ENCODE data around the gene LNPEP. TPM values are rescaled to one million over a fixed set of nuclear protein-coding genes. Genes with fewer than 3 reads are reported as not detected.

The LNPEP gene
- total and polyA plus RNA-seq, 10 of the 15 experiments (the other 5 are each of a cell fraction or from before 2014, with no cell fraction given) = 5.6 to 54.9 (median 25.0) TPM

- RAD21 ChIA-PET (ENCODE audit: unreplicated experiment) = interaction anchor here (1.1 to 5.5 kb wide), 7 partner anchors 9 to 60 kb away, joined by 3 to 67 read pairs (median 26); partner anchors contain the start of gene ERAP2
- 97% methylated on average over 3 of the region's 3 CpGs for WGBS (ENCODE audit: insufficient coverage, insufficient replicate concordance, low lambda C conversion rate, missing lambda C conversion rate)
- CTCF ChIA-PET = interaction anchor here (1.3 to 6.3 kb wide), 4 partner anchors 10 to 60 kb away, joined by 3 to 35 read pairs (median 4); partner anchors contain the start of gene ERAP2
- no peak overlapping the region for H2AFZ ChIP-seq (ENCODE audit: control insufficient read depth, low read depth, low read length)
- SMC1A ChIA-PET (ENCODE audit: uncharacterized antibody, unreplicated experiment) = interaction anchor here (1.1 to 5.1 kb wide), 11 partner anchors 7 to 164 kb away, joined by 3 to 78 read pairs (median 22); partner anchors contain the start of gene ERAP2
- H3K79me2 ChIP-seq (ENCODE audit: control insufficient read depth, insufficient read depth, low read length) = peaks cover 50% of the 10 kb centered on the region
- TF ChIP-seq EED (IDR thresholded peaks at IDR 0.05; ENCODE audit: low read depth) = 0 out of 2 replicates have a peak, but pooled peaks have one; percentile 15
- TF ChIP-seq, protein P1, sequence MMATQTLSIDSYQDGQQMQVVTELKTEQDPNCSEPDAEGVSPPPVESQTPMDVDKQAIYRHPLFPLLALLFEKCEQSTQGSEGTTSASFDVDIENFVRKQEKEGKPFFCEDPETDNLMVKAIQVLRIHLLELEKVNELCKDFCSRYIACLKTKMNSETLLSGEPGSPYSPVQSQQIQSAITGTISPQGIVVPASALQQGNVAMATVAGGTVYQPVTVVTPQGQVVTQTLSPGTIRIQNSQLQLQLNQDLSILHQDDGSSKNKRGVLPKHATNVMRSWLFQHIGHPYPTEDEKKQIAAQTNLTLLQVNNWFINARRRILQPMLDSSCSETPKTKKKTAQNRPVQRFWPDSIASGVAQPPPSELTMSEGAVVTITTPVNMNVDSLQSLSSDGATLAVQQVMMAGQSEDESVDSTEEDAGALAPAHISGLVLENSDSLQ (IDR thresholded peaks at IDR 0.05) = peak; percentile 54; the same call in 1 of the 2 replicates
- TF ChIP-seq, protein P2, sequence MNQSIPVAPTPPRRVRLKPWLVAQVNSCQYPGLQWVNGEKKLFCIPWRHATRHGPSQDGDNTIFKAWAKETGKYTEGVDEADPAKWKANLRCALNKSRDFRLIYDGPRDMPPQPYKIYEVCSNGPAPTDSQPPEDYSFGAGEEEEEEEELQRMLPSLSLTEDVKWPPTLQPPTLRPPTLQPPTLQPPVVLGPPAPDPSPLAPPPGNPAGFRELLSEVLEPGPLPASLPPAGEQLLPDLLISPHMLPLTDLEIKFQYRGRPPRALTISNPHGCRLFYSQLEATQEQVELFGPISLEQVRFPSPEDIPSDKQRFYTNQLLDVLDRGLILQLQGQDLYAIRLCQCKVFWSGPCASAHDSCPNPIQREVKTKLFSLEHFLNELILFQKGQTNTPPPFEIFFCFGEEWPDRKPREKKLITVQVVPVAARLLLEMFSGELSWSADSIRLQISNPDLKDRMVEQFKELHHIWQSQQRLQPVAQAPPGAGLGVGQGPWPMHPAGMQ (IDR thresholded peaks at IDR 0.05; ENCODE audit: borderline replicate concordance) = no peak
- TF ChIP-seq, protein P3, sequence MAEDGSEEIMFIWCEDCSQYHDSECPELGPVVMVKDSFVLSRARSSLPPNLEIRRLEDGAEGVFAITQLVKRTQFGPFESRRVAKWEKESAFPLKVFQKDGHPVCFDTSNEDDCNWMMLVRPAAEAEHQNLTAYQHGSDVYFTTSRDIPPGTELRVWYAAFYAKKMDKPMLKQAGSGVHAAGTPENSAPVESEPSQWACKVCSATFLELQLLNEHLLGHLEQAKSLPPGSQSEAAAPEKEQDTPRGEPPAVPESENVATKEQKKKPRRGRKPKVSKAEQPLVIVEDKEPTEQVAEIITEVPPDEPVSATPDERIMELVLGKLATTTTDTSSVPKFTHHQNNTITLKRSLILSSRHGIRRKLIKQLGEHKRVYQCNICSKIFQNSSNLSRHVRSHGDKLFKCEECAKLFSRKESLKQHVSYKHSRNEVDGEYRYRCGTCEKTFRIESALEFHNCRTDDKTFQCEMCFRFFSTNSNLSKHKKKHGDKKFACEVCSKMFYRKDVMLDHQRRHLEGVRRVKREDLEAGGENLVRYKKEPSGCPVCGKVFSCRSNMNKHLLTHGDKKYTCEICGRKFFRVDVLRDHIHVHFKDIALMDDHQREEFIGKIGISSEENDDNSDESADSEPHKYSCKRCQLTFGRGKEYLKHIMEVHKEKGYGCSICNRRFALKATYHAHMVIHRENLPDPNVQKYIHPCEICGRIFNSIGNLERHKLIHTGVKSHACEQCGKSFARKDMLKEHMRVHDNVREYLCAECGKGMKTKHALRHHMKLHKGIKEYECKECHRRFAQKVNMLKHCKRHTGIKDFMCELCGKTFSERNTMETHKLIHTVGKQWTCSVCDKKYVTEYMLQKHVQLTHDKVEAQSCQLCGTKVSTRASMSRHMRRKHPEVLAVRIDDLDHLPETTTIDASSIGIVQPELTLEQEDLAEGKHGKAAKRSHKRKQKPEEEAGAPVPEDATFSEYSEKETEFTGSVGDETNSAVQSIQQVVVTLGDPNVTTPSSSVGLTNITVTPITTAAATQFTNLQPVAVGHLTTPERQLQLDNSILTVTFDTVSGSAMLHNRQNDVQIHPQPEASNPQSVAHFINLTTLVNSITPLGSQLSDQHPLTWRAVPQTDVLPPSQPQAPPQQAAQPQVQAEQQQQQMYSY (CRISPR knock-in tag; IDR thresholded peaks at IDR 0.05) = no peak
- POLR2A ChIA-PET = interaction anchor here (0.7 to 4.3 kb wide), 6 partner anchors 9 to 60 kb away, joined by 3 to 27 read pairs (median 5); no protein-coding TSS in a partner anchor
- H3K27me3 ChIP-seq (replicated peaks in 1 of 2; ENCODE audit: control insufficient read depth in 2 of 2, insufficient read depth in 2 of 2, low read length in 1 of 2) = no peaks in the 10 kb centered on the region
- no TSS peak for BruUV-seq (replicated peaks)
- H3K4me1 ChIP-seq (ENCODE audit: control insufficient read depth, insufficient read depth, low read length) = peaks cover 16% of the 10 kb centered on the region
- DNase-seq (ENCODE audit: low read depth, low spot score) (no peak), ATAC-seq (no peak), FAIRE-seq (no peak)
- H3K4me3 ChIP-seq = peak overlapping the region; percentile 73; the same call in 1 of the 2 replicates
- intact Hi-C loops (cut with micrococcal nuclease; ENCODE audit: unreplicated experiment) = no loop called here
- peak overlapping the region; percentile 97; the same call in 1 of the 2 replicates for H3K27ac ChIP-seq (ENCODE audit: control insufficient read depth, insufficient read depth)
- no peaks in the 10 kb centered on the region for H3K36me3 ChIP-seq (ENCODE audit: control insufficient read depth in 2 of 2, insufficient read depth in 2 of 2, low read length in 1 of 2)
- peak overlapping the region; percentile 17; the same call in 1 of the 2 replicates for H3K4me2 ChIP-seq (ENCODE audit: control insufficient read depth, insufficient read depth)
- no peaks in the 10 kb centered on the region for H4K20me1 ChIP-seq (ENCODE audit: control insufficient read depth, insufficient read depth)
- in situ Hi-C loops (cut with MboI) = no loop called here
- no peaks in the 10 kb centered on the region for H3K9me3 ChIP-seq (replicated peaks; ENCODE audit: control insufficient read depth, insufficient read depth, low read length)
- no peak overlapping the region for H3K9ac ChIP-seq (ENCODE audit: control insufficient read depth, insufficient read depth, low read length)
Observed at GRCh38 chr5:96930589-96930988, 5.3 kb upstream of the LNPEP start.

Measured in GM12878 (cell line).